Islet of Langerhans (tissue), 1 donor: ENCODE results near the gene VWDE.
"Not testable (repeated sequence)": the region's sequence is repeated elsewhere in the genome, so short reads cannot be mapped to it uniquely, and the experiment has no call there.

Source experiments
- FAIRE-seq: peaks from one replicate; lab custom pipeline; 2011; peaks lifted over from hg19 to GRCh38; lab: Jason Lieb, UNC

VWDE gene

DNA sequence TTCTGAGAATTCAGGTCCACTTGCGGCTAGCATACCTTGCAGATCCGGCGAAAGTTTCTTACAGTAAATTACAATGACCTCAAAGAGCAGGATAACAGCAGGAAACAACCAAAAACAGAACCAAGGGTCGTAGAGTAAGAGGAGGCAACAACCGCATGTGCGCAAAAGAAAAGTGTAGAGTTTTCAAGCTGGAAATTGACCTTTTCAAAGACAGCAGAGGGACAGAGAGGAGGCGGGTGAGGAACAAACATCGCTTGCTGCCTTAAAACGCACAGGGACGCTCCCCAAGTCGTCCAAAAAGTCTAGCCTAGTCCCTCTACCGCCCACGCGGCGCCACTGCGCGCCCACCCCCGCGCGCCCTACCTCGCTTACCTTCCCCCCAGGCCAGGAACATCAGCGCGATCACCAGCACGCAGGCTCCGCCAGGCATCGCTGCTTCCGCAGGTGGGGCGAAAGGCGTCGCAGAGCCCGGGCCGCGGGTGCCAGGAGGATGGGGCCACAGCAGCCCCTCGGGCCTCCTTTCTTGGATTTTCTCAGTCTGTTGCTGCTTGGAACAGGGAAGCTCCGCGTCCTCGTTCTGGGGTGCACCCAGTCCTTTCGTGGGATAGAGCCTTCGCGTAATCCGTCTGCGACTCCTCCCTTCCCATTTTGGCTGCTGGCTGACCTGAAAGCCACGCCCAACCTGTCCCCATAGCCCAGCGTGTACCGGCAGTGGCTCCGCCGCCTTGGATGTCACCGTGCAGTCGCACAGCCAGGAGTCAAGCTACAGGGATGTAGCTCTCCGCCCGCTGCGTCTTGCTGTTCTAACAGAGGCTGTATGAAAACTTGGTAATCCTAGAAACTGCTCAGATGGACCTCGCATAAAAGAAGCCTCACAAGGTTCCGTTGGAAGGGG is at the start of gene VWDE:
Gene VWDE (minus strand): TSS at position 579 of the 895 bp plus-strand sequence. CDS start 149 bp downstream, at position 430.
- no peak for FAIRE-seq

DNA sequence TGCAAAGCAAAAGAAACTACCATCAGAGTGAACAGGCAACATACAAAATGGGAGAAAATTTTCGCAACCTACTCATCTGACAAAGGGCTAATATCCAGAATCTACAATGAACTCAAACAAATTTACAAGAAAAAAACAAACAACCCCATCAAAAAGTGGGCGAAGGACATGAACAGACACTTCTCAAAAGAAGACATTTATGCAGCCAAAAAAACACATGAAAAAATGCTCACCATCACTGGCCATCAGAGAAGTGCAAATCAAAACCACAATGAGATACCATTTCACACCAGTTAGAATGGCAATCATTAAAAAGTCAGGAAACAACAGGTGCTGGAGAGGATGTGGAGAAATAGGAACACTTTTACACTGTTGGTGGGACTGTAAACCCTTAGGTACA is 49.5 kb upstream of the VWDE start:
- FAIRE-seq, result not testable (repeated sequence)

DNA sequence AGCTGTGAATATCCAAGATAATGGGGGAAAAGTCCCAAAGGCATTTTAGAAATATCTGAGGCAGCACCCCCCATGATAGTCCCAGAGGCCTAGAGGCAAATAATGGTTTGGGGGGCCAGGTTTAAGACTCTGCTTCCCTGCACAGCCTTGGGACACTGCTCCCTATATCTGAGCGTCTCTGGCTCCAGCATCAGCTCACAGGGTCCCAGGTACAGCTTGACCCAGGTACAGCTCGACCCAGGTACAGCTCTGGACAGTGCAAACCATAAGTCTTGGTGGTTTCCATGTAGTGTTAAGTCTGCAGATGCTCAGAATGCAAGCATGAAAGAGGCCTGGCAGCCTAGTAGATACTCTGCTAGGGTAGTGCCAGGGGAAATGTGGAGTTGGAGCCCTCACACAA is 47.0 kb upstream of the VWDE start:
- no peak for FAIRE-seq

DNA sequence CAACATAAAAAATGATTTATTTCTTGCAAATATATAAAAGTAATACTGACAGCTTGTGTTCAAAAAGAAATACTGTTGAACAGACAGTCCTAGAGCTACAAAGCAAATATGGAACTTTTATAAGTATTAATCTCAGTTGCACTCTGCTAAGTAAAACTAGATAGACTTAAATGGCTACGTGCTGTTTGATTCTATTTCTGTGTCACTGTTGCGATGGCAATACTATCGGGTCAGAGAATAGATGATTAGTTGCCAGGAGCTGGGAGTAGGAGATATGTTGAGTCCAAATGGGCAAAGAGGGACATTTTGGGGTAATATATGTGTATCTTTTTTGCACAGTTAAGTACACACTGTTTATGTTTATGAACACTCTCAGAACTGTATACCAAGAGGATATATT is 41.1 kb upstream of the VWDE start:
- peak; percentile 96 for FAIRE-seq

DNA sequence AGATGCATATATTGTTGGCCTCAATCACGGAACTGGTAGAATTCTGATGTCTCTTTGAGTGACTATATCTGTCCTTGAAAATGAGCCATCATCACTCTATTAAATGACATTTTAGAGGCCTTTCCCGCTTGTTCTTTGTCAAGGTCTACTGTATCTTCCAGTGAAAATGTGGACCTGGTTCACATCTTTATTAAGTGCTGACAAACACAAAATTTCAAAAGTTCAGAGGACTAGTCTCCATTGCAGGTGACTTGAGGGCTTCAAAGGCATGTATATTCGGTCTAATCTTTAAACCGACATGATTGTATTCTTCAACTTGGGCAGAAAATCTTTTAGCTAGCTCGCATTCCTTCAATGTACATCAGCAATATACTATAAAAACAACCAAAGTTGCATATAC is 36.6 kb upstream of the VWDE start:
- no peak for FAIRE-seq

DNA sequence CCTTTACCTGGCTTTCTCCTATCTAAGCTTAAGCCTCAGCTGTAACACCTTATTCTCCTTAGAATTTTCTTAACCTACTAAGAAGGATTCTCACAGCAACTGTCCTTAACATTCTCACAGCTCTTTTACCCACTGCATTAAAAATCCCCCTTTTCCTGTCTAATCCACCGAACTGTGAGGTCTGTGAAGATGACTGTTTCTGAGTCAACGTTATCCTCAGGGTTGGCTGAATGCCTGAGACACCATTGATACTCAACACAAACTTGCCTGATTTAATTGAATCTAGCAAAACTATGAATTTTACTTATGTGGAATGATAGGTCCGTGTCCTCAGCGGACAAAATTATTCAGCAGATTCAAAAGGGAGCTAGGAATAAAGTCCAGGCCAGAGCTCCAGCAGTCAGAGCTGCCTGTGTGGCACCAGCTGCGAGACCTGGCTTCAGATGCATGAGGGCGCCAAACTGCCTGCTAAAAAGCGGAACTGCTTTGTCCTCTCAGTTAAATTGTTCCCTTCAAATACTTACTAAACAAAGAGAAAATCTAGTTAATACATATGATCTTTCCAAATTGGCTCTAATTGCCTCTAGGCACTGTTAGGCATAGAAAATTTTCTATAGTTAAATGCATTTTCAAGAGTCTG is 33.4 kb upstream of the VWDE start:
- FAIRE-seq, result peak; percentile 90

DNA sequence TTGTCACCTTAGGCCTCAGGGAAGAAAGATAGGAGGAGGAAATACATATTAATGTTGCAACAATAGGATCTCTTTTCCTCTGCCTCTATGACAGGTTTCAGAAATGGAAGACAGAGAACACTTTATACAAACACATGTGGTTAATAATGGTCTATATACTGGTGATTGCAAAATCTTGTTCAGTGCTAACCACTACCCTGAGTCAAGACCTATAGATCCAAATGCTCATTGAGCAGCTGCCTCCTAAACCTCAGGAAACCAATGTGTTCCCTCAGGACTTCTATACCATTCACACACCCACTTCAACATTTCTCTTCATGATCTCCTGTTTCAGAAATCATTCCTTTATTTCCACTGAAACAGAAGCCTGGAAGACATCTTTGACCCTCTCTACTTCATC is 32.5 kb upstream of the VWDE start:
- no peak for FAIRE-seq

DNA sequence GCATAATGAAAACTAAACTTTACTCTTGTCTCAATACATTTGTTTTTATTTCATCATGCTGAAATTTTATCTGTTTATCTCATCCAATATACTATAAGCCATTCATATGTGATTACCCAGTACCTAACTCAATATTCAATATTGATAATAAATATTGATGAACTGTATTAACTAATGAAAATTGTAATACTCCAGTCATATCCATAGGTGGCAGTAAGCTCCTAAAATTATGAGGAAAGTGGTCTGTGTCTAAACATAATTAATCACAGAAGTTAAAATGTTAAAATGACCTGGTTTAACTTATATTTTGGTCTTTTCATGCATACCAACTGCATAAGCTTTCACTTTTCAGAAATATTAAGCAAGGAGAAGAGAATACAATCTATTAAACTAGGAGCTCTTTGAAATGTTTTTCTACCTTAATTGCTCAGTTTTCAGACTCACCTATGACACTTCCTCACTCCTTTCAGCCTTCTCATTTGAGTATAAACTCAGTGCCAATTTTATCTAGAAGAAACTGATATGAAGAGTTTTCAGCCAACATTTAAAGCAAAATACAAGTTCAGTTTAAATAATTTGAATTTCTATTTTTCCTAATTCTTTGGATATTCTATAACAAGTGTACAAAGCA is 30.5 kb upstream of the VWDE start:
- peak; percentile 100 for FAIRE-seq

DNA sequence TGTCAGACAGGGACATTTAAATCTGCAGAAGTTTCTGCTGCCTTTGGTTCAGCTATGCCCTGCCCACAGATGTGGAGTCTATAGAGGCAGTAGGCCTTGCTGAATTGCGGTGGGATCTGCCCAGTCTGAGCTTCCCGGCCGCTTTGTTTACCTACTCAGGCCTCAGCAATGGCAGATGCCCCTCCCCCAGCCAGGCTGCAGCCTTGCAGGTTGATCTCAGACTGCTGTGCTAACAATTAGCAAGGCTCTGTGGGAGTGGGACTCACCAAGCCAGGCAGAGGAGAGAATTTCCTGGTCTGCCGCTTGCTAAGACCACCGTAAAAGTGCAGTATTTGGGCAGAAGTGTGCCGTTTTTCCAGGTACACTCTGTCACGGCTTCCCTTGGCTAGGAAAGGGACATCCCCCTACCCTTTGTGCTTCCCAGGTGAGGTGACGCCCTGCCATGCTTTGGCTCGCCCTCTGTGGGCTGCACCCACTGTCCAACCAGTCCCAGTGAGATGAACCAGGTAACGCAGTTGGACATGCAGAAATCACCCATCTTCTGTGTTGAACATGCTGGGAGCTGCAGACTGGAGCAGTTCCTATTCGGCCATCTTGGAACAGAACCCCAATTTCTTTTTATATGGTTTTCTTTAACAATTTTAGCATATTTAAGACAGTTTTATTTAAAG is 28.4 kb upstream of the VWDE start:
- FAIRE-seq, result no peak

DNA sequence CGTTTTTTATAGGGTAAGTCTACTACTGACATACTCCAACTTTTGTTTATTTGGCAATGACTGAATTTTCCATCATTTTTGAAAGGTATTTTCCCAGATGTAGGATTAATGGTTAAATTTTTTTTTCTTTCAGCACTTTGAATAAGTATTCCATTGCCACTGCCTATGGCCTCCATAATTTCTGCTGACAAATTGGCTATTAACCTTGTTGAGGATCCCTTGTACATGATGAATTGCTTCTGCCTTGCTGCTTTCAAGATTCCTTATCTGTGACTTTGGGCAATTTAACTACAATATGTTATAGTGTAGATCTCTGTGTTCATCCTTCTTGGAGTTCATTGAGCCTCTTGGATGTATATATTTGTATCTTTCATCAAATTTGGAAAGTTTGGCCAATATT is 21.6 kb upstream of the VWDE start:
- FAIRE-seq, result no peak

DNA sequence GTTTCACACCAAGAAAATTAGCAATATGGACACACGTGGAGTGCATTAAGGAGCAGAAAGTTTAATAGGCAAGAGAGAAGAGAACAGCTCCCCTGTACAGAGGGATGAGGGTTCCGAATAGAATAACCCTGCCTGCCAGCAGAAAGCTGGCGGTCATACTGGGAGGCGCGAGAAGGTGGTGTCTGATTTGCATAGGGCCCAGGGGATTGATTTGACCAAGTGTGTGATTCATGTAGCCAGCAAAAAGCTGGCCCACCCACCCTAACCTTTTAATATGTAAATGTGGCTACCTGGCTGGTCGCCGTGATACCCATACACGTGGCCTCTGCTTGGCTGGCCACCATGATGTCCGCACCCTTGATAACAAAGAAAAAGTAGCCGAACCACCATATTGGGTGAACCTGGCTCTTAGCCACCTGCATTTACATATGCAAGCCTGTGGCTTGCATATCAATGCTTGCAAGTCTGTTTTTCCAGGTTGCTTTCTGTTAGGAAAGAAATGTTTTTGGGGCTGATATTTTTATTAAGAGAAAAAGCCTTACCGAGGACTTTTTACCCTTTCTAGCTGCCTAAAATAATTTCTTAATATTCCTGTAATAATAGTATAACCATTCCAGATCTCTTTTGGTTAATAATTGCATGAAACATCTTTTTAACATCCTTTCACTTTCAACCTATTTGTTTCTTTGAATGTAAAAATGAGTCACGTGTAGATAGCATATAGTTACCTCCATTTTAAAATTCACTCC is 20.5 kb upstream of the VWDE start:
- no peak for FAIRE-seq

DNA sequence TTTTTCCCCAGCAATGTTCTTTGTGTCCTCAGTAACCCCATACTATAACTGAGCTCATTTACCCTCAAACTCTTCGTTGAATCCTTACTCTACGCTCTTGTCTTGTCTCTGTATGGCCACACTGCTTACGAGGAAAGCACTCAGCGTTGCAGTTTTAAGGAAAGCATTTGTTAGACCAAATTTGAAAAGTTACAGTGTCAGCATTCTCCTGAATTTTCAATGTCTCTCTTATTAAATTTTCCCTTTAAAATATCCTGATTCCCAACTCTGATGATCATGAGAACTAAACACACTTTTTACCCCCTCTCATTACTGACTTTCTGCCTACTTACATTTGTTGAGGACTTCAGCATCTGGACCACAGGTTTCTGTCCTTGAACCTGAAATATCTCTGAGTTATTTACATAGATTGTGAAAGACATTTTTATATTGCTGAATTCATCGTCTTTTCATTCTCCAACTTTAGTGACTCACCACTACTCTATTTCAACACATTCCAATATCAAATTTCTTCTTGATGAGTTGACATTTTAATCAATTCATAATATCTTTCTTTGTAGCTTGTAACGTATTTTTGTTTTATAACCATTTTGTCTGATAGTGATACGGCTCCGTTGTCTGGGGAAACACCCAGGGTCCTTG is 19.8 kb upstream of the VWDE start:
- FAIRE-seq, result no peak

DNA sequence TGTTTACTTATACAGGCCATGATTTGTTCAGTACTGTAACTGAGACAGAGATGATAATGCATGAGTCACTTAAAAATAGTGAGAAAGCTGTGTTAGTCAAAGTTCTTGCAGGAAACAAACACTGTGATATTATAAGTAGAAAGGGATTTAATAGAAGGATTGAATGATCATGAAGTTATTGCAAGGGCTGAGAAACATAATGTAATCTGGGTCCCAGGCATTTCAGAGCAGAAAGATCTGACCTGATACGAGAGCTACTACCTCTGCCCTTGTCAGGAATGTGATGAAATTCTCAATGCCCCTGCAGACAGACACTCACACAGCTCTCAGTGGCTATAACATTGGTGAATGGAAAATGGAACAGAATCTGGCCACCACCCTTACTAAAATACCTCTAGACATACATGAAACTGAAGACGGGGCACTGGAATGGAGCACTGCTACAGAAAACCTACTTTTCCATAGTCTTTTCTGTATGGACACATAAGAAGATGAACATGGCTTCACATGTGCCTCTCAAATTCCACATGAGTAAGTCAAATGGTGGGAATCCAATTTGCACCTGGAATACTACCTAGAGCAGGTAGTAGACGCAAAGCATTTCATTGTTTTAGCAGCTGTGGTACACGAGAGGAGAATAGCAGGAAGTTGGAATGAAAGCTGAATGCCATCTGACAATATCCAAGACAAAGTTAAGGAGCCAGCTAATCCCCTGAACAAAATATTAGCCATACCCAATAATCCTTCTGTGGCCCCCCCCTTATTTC is 19.1 kb upstream of the VWDE start:
- peak; percentile 51 for FAIRE-seq

DNA sequence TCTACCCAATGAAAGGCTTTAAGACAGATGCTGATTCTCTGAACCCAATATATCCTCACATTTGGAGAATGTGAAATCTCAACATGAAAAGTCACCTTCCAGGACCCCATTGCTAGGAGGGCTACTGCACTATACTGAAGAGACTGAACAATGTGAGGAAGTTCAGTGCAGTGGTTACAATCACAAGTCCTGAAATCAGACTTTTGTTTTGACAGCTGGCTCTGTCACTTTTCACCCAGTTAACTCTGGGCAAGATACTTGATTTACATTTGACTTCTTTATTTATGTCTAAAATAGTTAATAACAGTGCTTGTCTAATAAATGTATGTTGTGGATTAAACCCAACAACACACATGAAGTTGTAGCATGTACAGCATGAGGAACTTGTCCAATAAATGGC is 14.8 kb upstream of the VWDE start:
- FAIRE-seq, result no peak

DNA sequence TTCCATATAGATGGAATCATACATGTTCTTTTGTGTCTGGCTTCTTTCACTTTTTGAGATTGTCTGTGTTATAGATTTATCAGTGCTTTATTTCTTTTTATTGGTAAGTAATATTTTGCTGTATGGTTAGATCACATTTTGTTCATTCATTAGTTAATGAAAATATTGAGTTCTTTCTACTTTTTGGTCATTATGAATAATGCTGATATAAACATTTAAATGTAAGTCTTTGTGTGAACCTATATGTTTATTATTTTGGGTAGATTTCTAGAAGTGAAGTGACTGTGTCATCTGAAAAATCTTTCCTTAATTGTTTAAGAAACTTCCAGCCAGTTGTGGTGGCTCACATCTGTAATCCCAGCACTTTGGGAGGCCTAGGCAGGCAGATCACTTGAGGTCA is 11.4 kb upstream of the VWDE start:
- FAIRE-seq, result no peak

DNA sequence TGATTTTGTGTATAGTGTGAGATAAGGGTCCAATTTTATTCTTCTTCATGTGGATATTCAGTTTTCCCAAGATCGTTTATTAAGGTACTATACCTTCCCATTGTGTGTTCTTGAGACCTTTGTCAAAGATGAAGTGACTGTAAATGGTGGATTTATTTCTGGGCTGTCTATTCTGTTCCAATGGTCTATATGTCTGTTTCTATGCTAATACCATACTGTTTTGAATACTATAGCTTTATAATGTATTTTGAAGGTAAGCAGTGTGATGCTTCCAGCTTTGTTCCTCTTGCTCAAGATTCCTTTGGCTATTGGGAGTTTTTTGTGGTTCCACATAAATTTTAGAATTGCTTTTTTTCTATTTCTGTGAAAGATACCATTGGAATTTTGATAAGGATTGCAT is 8.7 kb upstream of the VWDE start:
- FAIRE-seq, result no peak

DNA sequence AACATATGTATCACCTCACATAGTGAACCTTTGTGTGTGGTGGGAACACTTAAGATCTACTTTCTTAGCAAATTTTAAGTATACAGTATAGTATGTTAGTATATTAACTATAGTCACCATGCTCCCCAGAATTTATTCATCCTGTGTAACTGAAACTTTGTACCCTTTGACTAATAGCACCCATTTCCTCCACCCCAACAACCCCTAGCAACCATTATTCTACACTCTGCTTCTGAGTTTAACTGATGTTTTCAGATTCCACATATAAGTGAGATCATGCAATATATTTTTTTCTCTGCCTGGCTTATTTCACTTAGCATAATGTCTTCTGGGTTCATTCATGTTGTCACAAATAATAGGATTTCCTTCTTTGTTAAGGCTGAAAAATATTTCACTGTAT is 6.9 kb upstream of the VWDE start:
- no peak for FAIRE-seq

DNA sequence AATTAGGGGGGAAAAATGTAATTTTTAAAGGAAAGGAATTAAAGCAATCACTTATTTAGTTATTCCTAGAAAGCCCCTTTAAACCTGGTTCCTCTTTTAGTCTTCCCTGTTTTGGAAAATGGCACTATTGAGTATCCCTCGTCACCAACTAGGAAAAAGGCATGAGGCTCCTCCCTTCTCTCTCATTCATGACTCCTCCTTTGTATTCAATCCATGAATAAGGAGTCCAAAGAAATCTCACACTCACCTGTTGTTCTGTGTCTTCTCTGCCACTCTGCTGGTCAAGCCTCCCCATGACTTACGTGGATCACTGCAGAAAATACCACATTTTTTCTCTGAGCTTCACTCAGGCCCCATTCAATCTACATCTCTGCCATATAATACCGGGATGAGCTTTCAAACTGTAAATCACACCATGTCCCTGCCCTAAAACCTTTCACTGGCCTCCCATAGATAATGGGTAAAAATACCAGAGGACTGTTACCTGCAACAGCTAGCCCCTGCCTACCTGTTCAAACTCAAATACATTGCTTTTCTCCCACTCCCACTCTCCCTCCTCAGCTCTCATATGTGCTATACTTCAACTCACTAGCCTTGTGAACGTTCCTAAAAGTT is 5.5 kb upstream of the VWDE start:
- FAIRE-seq, result no peak

DNA sequence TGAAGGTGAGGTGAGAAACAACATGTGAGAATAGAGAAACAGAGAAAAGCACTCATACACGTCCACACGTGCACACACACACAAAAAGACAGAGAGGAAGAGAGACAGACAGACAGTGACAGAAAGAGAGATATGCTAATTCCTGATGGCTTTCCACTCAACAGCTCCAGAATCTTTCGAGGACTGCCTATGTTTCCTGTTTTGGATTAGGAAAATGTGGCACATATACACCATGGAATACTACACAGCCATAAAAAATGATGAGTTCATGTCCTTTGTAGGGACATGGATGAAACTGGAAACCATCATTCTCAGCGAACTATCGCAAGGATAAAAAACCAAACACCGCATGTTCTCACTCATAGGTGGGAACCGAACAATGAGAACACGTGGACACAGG is 4.0 kb upstream of the VWDE start:
- not testable (repeated sequence) for FAIRE-seq

DNA sequence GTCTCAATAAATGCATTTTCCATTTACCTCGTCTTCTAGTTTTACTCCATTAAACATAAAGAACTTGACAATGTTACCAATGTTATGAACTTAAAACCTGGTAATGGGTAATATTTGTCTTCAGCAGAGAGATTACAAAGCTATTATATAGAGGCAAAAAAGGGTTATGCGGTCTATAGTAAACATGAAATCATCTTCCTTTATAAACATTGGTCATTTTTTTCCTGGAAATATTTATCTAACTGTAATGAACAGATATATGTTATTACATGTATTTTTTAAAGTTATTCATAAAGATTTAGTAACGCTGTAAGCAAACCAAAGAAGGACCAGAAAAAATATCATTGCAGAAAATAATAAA is 1.3 kb downstream of the VWDE start:
- peak; percentile 92 for FAIRE-seq
